ENCODE results near the gene FASN.

GRCh38 chr17:82070611-82071010 is 27.4 kb downstream of the FASN start:
- TF ChIP-seq, protein P1, sequence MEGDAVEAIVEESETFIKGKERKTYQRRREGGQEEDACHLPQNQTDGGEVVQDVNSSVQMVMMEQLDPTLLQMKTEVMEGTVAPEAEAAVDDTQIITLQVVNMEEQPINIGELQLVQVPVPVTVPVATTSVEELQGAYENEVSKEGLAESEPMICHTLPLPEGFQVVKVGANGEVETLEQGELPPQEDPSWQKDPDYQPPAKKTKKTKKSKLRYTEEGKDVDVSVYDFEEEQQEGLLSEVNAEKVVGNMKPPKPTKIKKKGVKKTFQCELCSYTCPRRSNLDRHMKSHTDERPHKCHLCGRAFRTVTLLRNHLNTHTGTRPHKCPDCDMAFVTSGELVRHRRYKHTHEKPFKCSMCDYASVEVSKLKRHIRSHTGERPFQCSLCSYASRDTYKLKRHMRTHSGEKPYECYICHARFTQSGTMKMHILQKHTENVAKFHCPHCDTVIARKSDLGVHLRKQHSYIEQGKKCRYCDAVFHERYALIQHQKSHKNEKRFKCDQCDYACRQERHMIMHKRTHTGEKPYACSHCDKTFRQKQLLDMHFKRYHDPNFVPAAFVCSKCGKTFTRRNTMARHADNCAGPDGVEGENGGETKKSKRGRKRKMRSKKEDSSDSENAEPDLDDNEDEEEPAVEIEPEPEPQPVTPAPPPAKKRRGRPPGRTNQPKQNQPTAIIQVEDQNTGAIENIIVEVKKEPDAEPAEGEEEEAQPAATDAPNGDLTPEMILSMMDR (IDR thresholded peaks at IDR 0.05), result no peak
- TF ChIP-seq POLR2A (IDR thresholded peaks at IDR 0.05; ENCODE audit: low read length) (no peak), RNF2 (IDR thresholded peaks at IDR 0.05; ENCODE audit: borderline replicate concordance, low read depth) (no peak), RAD21 (conservative IDR thresholded peaks at IDR 0.05 in 1 of 2, IDR thresholded peaks at IDR 0.05 in 1 of 2) (no peak), CEBPB (IDR thresholded peaks at IDR 0.05) (no peak)

All from A549 (cell line).